Measurements from ENCODE around the gene KRTAP10-11.

The KRTAP10-11 gene

GRCh38 chr21:44616591-44616926, 29.7 kb upstream of the KRTAP10-11 start:
- no peak for DNase-seq (ENCODE audit: low read depth)
- TF ChIP-seq CTCF (IDR thresholded peaks at IDR 0.05; ENCODE audit: low read depth, low read length, missing control alignments): no peak
- no peak overlapping the region for H3K4me3 ChIP-seq (ENCODE audit: low read depth, low read length)

DNA sequence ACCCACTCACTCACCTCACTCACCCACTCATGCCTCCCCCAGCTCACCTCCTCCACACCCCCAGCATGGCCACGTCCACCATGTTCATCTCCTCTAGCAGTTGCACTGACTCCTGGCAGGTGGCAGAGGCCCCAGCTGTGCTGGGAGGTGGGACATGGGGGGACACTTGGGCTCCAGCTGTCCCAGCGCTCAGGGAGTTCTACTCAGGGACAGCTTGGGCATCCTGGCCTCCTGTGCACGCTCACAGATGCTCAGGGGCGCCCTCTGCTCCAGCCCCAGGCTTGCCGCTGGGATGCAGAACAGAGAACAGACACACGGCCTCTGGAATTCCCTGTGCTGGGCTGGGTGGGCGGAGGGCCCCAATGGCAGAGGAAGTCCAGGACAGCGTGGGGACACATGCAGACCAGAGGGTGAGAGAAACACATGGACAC, 29.1 kb upstream of the KRTAP10-11 start:
- TF ChIP-seq CTCF (IDR thresholded peaks at IDR 0.05; ENCODE audit: low read depth, low read length, missing control alignments): no peak
- H3K4me3 ChIP-seq (ENCODE audit: low read depth, low read length): no peak overlapping the region

GRCh38 chr21:44618504-44618903, 27.7 kb upstream of the KRTAP10-11 start:
- peak; percentile 37 for TF ChIP-seq CTCF (IDR thresholded peaks at IDR 0.05; ENCODE audit: low read depth, low read length, missing control alignments)
- DNase-seq (ENCODE audit: low read depth): no peak

More for the DNA sequence above, 29.1 kb upstream of the KRTAP10-11 start:
- no peak for DNase-seq (ENCODE audit: low read depth)

DNA sequence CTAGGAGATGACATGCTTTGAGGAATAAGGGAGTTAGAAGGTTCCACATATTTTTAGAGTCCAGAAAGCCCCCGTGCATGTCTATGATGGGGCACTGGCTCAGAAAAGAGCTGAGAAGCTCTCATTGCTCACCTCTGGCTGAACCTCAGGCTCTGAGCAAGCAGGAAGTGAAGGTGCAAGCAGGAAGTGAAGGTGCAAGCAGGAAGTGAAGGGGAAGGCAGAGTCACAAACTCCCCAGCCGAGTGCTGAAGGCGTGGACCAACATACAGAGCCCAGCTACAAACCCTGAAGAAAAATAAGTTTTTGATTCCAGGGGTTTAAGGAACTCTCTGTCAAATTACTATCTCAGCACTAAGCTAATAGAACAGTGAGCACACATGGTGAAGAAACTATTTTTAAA, 27.3 kb upstream of the KRTAP10-11 start:
- DNase-seq (ENCODE audit: low read depth): no peak
- H3K4me3 ChIP-seq (ENCODE audit: low read depth, low read length): no peak overlapping the region
- no peak for TF ChIP-seq CTCF (IDR thresholded peaks at IDR 0.05; ENCODE audit: low read depth, low read length, missing control alignments)

More at GRCh38 chr21:44618504-44618903, 27.7 kb upstream of the KRTAP10-11 start:
- no peak overlapping the region for H3K4me3 ChIP-seq (ENCODE audit: low read depth, low read length)

GRCh38 chr21:44619886-44620285, 26.3 kb upstream of the KRTAP10-11 start:
- H3K4me3 ChIP-seq (ENCODE audit: low read depth, low read length): no peak overlapping the region
- no peak for DNase-seq (ENCODE audit: low read depth)
- TF ChIP-seq CTCF (IDR thresholded peaks at IDR 0.05; ENCODE audit: low read depth, low read length, missing control alignments): no peak

GRCh38 chr21:44623575-44623974, 22.6 kb upstream of the KRTAP10-11 start:
- H3K4me3 ChIP-seq (ENCODE audit: low read depth, low read length): no peak overlapping the region
- DNase-seq (ENCODE audit: low read depth): no peak
- no peak for TF ChIP-seq CTCF (IDR thresholded peaks at IDR 0.05; ENCODE audit: low read depth, low read length, missing control alignments)

GRCh38 chr21:44625756-44626155, 20.5 kb upstream of the KRTAP10-11 start:
- no peak overlapping the region for H3K4me3 ChIP-seq (ENCODE audit: low read depth, low read length)
- no peak for TF ChIP-seq CTCF (IDR thresholded peaks at IDR 0.05; ENCODE audit: low read depth, low read length, missing control alignments)
- no peak for DNase-seq (ENCODE audit: low read depth)
